DND-41 (cell line): ENCODE data around the gene TBXA2R.

Experiments used
- ATAC-seq: fragments of 200-7000 bp; cut with Tn5 transposase; 3 replicates; pipeline ENCODE4 v1.9.1; 2021; ENCODE audit warnings: low read depth; ENCODE audit not compliant: insufficient read depth
- DNase-seq: peaks from one replicate; pipeline ENCODE4 v3.0.0-alpha.2; 2020
- H2AFZ ChIP-seq: 2 replicates; pipeline ENCODE4 v1.6.0; 2012; ENCODE audit warnings: low read depth, low read length
- H3K27ac ChIP-seq: 2 replicates; pipeline ENCODE4 v1.5.1; 2012; ENCODE audit warnings: low read length, inconsistent platforms
- H3K27me3 ChIP-seq: fragments of 200-600 bp; sonication (generic); 2 replicates; pipeline ENCODE4 v1.6.0; 2012; ENCODE audit warnings: low read length, mild to moderate bottlenecking, inconsistent platforms; ENCODE audit not compliant: insufficient read depth, poor library complexity
- H3K36me3 ChIP-seq: 2 replicates; pipeline ENCODE4 v1.5.1; 2012; ENCODE audit warnings: low read length, inconsistent platforms; ENCODE audit not compliant: insufficient read depth
- H3K4me1 ChIP-seq: 2 replicates; pipeline ENCODE4 v1.5.1; 2012; ENCODE audit warnings: mild to moderate bottlenecking, low read length; ENCODE audit not compliant: insufficient read depth
- H3K4me2 ChIP-seq: 2 replicates; pipeline ENCODE4 v1.6.0; 2012; ENCODE audit warnings: mild to moderate bottlenecking, moderate library complexity, low read length, inconsistent platforms; ENCODE audit not compliant: insufficient read depth
- H3K4me3 ChIP-seq, 2 experiments: fragments of 200-600 bp in 1 of 2; shearing (Covaris generic) in 1 of 2; 2 replicates each; pipeline ENCODE4 v1.5.1; 2012 to 2016; ENCODE audit warnings: inconsistent platforms in 2 of 2, low read length in 2 of 2, mild to moderate bottlenecking in 2 of 2, low read depth in 1 of 2, moderate library complexity in 1 of 2
- H3K79me2 ChIP-seq: 2 replicates; pipeline ENCODE4 v1.6.0; 2012; ENCODE audit warnings: low read length, inconsistent platforms; ENCODE audit not compliant: insufficient read depth
- H3K9ac ChIP-seq: 2 replicates; pipeline ENCODE4 v1.6.0; 2012; ENCODE audit warnings: low read depth, mild to moderate bottlenecking, inconsistent platforms, low read length, moderate library complexity
- H3K9me3 ChIP-seq: 2 replicates; pipeline ENCODE4 v1.5.1; 2012; ENCODE audit warnings: low read length, moderate library complexity, mild to moderate bottlenecking, inconsistent platforms; ENCODE audit not compliant: insufficient read depth, severe bottlenecking
- H4K20me1 ChIP-seq: 2 replicates; pipeline ENCODE4 v1.6.0; 2012; ENCODE audit warnings: low read length; ENCODE audit not compliant: insufficient read depth
- CTCF ChIP-seq: IDR thresholded peaks from 2 replicates; pipeline ENCODE4 v1.5.1; 2012; ENCODE audit warnings: borderline replicate concordance, low read length, moderate library complexity, mild to moderate bottlenecking; ENCODE audit not compliant: poor library complexity, severe bottlenecking; ENCODE audit errors: extremely low read depth
- EZH2 ChIP-seq: IDR thresholded peaks from 3 replicates; pipeline ENCODE4 v1.6.1; 2012; ENCODE audit warnings: borderline replicate concordance, low read depth, mild to moderate bottlenecking, moderate library complexity, low read length, inconsistent platforms; ENCODE audit not compliant: severe bottlenecking

TBXA2R gene

GRCh38 chr19:3642296-3642695, 35.6 kb upstream of the TBXA2R start:
- no peak for TF ChIP-seq CTCF
- TF ChIP-seq EZH2 = no peak
- Histone ChIP-seq H2AFZ (no peak overlapping the region), H3K79me2 (no peaks in the 10 kb centered on the region), H3K4me1 (no peaks in the 10 kb centered on the region), H3K27me3 (no peaks in the 10 kb centered on the region), H3K9ac (no peak overlapping the region), H3K9me3 (no peaks in the 10 kb centered on the region), H3K36me3 (peaks cover 43% of the 10 kb centered on the region), H4K20me1 (no peaks in the 10 kb centered on the region; the same call in 1 of the 2 replicates), H3K4me3 (no peak overlapping the region), H3K27ac (no peak overlapping the region), H3K4me2 (no peak overlapping the region)
- ATAC-seq = no peak
- DNase-seq = no peak

GRCh38 chr19:3641515-3642269, 35.0 kb upstream of the TBXA2R start:
- Histone ChIP-seq H3K36me3 (peaks cover 42% of the 10 kb centered on the region), H3K4me2 (no peak overlapping the region), H3K27ac (no peak overlapping the region), H3K4me3 (no peak overlapping the region), H3K27me3 (no peaks in the 10 kb centered on the region), H3K4me1 (no peaks in the 10 kb centered on the region), H3K9me3 (no peaks in the 10 kb centered on the region), H3K79me2 (no peaks in the 10 kb centered on the region), H4K20me1 (no peaks in the 10 kb centered on the region; the same call in 1 of the 2 replicates), H3K9ac (no peak overlapping the region), H2AFZ (no peak overlapping the region)
- no peak for TF ChIP-seq CTCF
- no peak for TF ChIP-seq EZH2
- no peak for DNase-seq
- no peak for ATAC-seq

- Histone ChIP-seq H3K36me3 (peaks cover 41% of the 10 kb centered on the region), H3K27ac (no peak overlapping the region), H2AFZ (no peak overlapping the region), H3K79me2 (no peaks in the 10 kb centered on the region), H3K4me3 (no peak overlapping the region), H3K9ac (no peak overlapping the region), H3K9me3 (no peaks in the 10 kb centered on the region), H3K27me3 (no peaks in the 10 kb centered on the region), H3K4me1 (no peaks in the 10 kb centered on the region), H3K4me2 (no peak overlapping the region), H4K20me1 (peaks cover under 1% of the 10 kb centered on the region; the same call in 1 of the 2 replicates)
- no peak for TF ChIP-seq EZH2
- no peak for TF ChIP-seq CTCF
- DNase-seq = no peak
- no peak for ATAC-seq
Observed at GRCh38 chr19:3639479-3639878, 32.8 kb upstream of the TBXA2R start.
